ENCODE data around the gene SMARCAL1. TPM values are rescaled to one million over a fixed set of nuclear protein-coding genes. Genes with fewer than 3 reads are reported as not detected.
A peak's percentile ranks its signal among the peaks of the same experiment; 100 is the strongest.

The SMARCAL1 gene
- total and polyA plus RNA-seq, 2 experiments from 2014 or later, result 19.2 to 28.7 TPM

GRCh38 chr2:216389570-216389969 is 22.7 kb upstream of the SMARCAL1 start:
- Histone ChIP-seq H3K9me3 (ENCODE audit: low read depth) (no peaks in the 10 kb centered on the region), H3K36me3 (no peaks in the 10 kb centered on the region), H3K27me3 (no peaks in the 10 kb centered on the region), H3K4me1 (ENCODE audit: low read depth) (peaks cover 25% of the 10 kb centered on the region), H3K4me3 (no peak overlapping the region), H3K27ac (no peak overlapping the region)
- peak in 1 of 2 donors; percentile 91 for DNase-seq (ENCODE audit: low read depth in 1 of 2, low spot score in 1 of 2)
- TF ChIP-seq CTCF (IDR thresholded peaks at IDR 0.05; ENCODE audit: low read depth, low read length), result no peak

- H3K27ac ChIP-seq, result peak overlapping the region; percentile 30
- no peaks in the 10 kb centered on the region for H3K27me3 ChIP-seq
- H3K4me1 ChIP-seq (ENCODE audit: low read depth), result peaks cover 30% of the 10 kb centered on the region
- H3K4me3 ChIP-seq, result no peak overlapping the region
- no peaks in the 10 kb centered on the region for H3K36me3 ChIP-seq
- no peak for TF ChIP-seq CTCF (IDR thresholded peaks at IDR 0.05; ENCODE audit: low read depth, low read length)
- peak in 1 of 2 donors; percentile 25 for DNase-seq (ENCODE audit: low read depth in 1 of 2, low spot score in 1 of 2)
- no peaks in the 10 kb centered on the region for H3K9me3 ChIP-seq (ENCODE audit: low read depth)
Measured at GRCh38 chr2:216391401-216391800, 20.9 kb upstream of the SMARCAL1 start.

GRCh38 chr2:216392018-216392562 is 20.2 kb upstream of the SMARCAL1 start:
- no peak for TF ChIP-seq CTCF (IDR thresholded peaks at IDR 0.05; ENCODE audit: low read depth, low read length)
- H3K4me3 ChIP-seq, result no peak overlapping the region
- no peaks in the 10 kb centered on the region for H3K36me3 ChIP-seq
- peak in 1 of 2 donors; percentile 58 for DNase-seq (ENCODE audit: low read depth in 1 of 2, low spot score in 1 of 2)
- H3K27ac ChIP-seq, result peak overlapping the region; percentile 80
- H3K27me3 ChIP-seq, result no peaks in the 10 kb centered on the region
- H3K4me1 ChIP-seq (ENCODE audit: low read depth), result peaks cover 30% of the 10 kb centered on the region
- H3K9me3 ChIP-seq (ENCODE audit: low read depth), result no peaks in the 10 kb centered on the region

- no peak for TF ChIP-seq CTCF (IDR thresholded peaks at IDR 0.05; ENCODE audit: low read depth, low read length)
- Histone ChIP-seq H3K4me1 (ENCODE audit: low read depth) (peaks cover 30% of the 10 kb centered on the region), H3K27ac (peak overlapping the region; percentile 80), H3K4me3 (no peak overlapping the region), H3K36me3 (no peaks in the 10 kb centered on the region), H3K9me3 (ENCODE audit: low read depth) (no peaks in the 10 kb centered on the region), H3K27me3 (no peaks in the 10 kb centered on the region)
- peak in 1 of 2 donors; percentile 46 for DNase-seq (ENCODE audit: low read depth in 1 of 2, low spot score in 1 of 2)
Measured at GRCh38 chr2:216392945-216393840, 19.1 kb upstream of the SMARCAL1 start.

- Histone ChIP-seq H3K4me3 (no peak overlapping the region), H3K27me3 (no peaks in the 10 kb centered on the region), H3K4me1 (ENCODE audit: low read depth) (peaks cover 30% of the 10 kb centered on the region), H3K27ac (no peak overlapping the region), H3K9me3 (ENCODE audit: low read depth) (no peaks in the 10 kb centered on the region), H3K36me3 (no peaks in the 10 kb centered on the region)
- DNase-seq (ENCODE audit: low read depth in 1 of 2, low spot score in 1 of 2), result no peak
- no peak for TF ChIP-seq CTCF (IDR thresholded peaks at IDR 0.05; ENCODE audit: low read depth, low read length)
Measured at GRCh38 chr2:216394881-216395280, 17.4 kb upstream of the SMARCAL1 start.
